Sigmoid colon (tissue), 4 donors: Measurements from ENCODE around the gene DNMT3B.

Experiments
- CTCF ChIP-seq, 4 experiments: fragments of 450-650 bp in 3 of 4; fragments of 200-600 bp in 1 of 4; IDR thresholded peaks; one replicate each; pipeline ENCODE4 v1.5.1; 2016 to 2019; ENCODE audit warnings: antibody characterized with exemption in 4 of 4, mild to moderate bottlenecking in 3 of 4, moderate library complexity in 2 of 4
- EP300 ChIP-seq, 4 donors: sonication (generic); formaldehyde crosslinking; IDR thresholded peaks; one replicate each; pipeline ENCODE4 v1.6.1; 2017; ENCODE audit warnings: antibody characterized with exemption in 4 of 4
- POLR2A ChIP-seq, 2 donors: fragments of 450-650 bp; IDR thresholded peaks; one replicate each; pipeline ENCODE4 v1.6.1; 2016; ENCODE audit warnings: antibody characterized with exemption in 2 of 2, mild to moderate bottlenecking in 2 of 2, moderate library complexity in 2 of 2
- POLR2AphosphoS5 ChIP-seq, 4 donors: sonication (generic); formaldehyde crosslinking; IDR thresholded peaks; one replicate each; pipeline ENCODE4 v1.6.1; 2017; ENCODE audit warnings: antibody characterized with exemption in 4 of 4

- no peak for TF ChIP-seq CTCF (IDR thresholded peaks at IDR 0.05)
- no peak for TF ChIP-seq POLR2A (IDR thresholded peaks at IDR 0.05)
- TF ChIP-seq POLR2AphosphoS5 (IDR thresholded peaks at IDR 0.05): no peak
- no peak for TF ChIP-seq EP300 (IDR thresholded peaks at IDR 0.05)
These were observed 25.0 kb downstream of the DNMT3B start for GRCh38 chr20:32787168-32787567.
